GM12878 (cell line): ENCODE measurements around the gene LRP1B. TPM values are rescaled to one million over a fixed set of nuclear protein-coding genes. Genes with fewer than 3 reads are reported as not detected.

Source experiments
- ATAC-seq: fragments of 200-7000 bp; cut with Tn5 transposase; 3 replicates; pipeline ENCODE4 v1.9.1; 2020; ENCODE audit warnings: mild to moderate bottlenecking, moderate library complexity
- BruUV-seq: library from RNA; stranded (reverse); fragments of 400-500 nt; replicated peaks from 2 replicates; lab custom pipeline; 2021; lab: Mats Ljungman, UMichigan
- CTCF ChIA-PET: fragments of 300-600 bp; sonication (Branson Sonifier 250); formaldehyde crosslinking; extraction: SDS; loops from one replicate; lab custom pipeline; 2021; ENCODE audit warnings: inconsistent platforms; lab: Yijun Ruan, JAX
- POLR2A ChIA-PET: fragments of 350-600 bp; formaldehyde crosslinking; extraction: SDS; loops from one replicate; lab custom pipeline; 2021; ENCODE audit warnings: inconsistent platforms; lab: Charles Lee
- RAD21 ChIA-PET: fragments of 300-600 bp; sonication (Branson Sonifier 250); formaldehyde crosslinking; loops from one replicate; lab custom pipeline; 2023; ENCODE audit warnings: antibody characterized with exemption; ENCODE audit not compliant: unreplicated experiment; lab: Charles Lee
- SMC1A ChIA-PET: fragments of 300-600 bp; sonication (Branson Sonifier 250); formaldehyde crosslinking; loops from one replicate; lab custom pipeline; 2023; ENCODE audit not compliant: unreplicated experiment, uncharacterized antibody; lab: Charles Lee
- DNase-seq: peaks from one replicate; pipeline ENCODE4 v3.0.0-alpha.2; 2011; ENCODE audit warnings: low read depth, low spot score
- FAIRE-seq: peaks from 3 replicates; lab custom pipeline; 2011; peaks lifted over from hg19 to GRCh38; lab: Jason Lieb, UNC
- H2AFZ ChIP-seq: 2 replicates; pipeline ENCODE4 v1.6.0; 2011; ENCODE audit warnings: low read depth, low read length, control low read depth; ENCODE audit not compliant: control insufficient read depth
- H3K27ac ChIP-seq: 2 replicates; pipeline ENCODE4 v1.5.1; 2011; ENCODE audit warnings: control low read depth; ENCODE audit not compliant: control insufficient read depth, insufficient read depth
- H3K27me3 ChIP-seq, 2 experiments: replicated peaks in 1 of 2; 2 replicates each; pipeline versions ENCODE4 v1.6.0 to v1.6.1; 2011; ENCODE audit warnings: low read length in 1 of 2; ENCODE audit not compliant: control insufficient read depth in 2 of 2, insufficient read depth in 2 of 2
- H3K36me3 ChIP-seq, 2 experiments: 2 replicates each; pipeline ENCODE4 v1.5.1; 2011; ENCODE audit warnings: low read length in 1 of 2; ENCODE audit not compliant: control insufficient read depth in 2 of 2, insufficient read depth in 2 of 2
- H3K4me1 ChIP-seq: 2 replicates; pipeline ENCODE4 v1.6.1; 2011; ENCODE audit warnings: mild to moderate bottlenecking, low read length, moderate library complexity, mixed read lengths; ENCODE audit not compliant: control insufficient read depth, insufficient read depth
- H3K4me2 ChIP-seq: 2 replicates; pipeline ENCODE4 v1.6.0; 2011; ENCODE audit warnings: control low read depth; ENCODE audit not compliant: control insufficient read depth, insufficient read depth
- H3K4me3 ChIP-seq: fragments of 200-600 bp; sonication (generic); 2 replicates; pipeline ENCODE4 v1.5.1; 2016
- H3K79me2 ChIP-seq: 2 replicates; pipeline ENCODE4 v1.6.0; 2011; ENCODE audit warnings: low read length; ENCODE audit not compliant: control insufficient read depth, insufficient read depth
- H3K9ac ChIP-seq: 2 replicates; pipeline ENCODE4 v1.8.0; 2011; ENCODE audit warnings: low read length, control low read depth, mixed read lengths; ENCODE audit not compliant: control insufficient read depth, insufficient read depth
- H3K9me3 ChIP-seq: replicated peaks from 3 replicates; pipeline ENCODE4 v1.5.1; 2011; ENCODE audit warnings: mild to moderate bottlenecking, low read length; ENCODE audit not compliant: control insufficient read depth, insufficient read depth
- H4K20me1 ChIP-seq: 2 replicates; pipeline ENCODE4 v1.6.0; 2011; ENCODE audit not compliant: control insufficient read depth, insufficient read depth
- BCLAF1 ChIP-seq: fragments of 450-650 bp; IDR thresholded peaks from 2 replicates; pipeline ENCODE4 v1.6.1; 2017; ENCODE audit warnings: antibody characterized with exemption, mild to moderate bottlenecking, moderate library complexity
- MAX ChIP-seq: IDR thresholded peaks from 2 replicates; pipeline ENCODE4 v1.6.1; 2012; ENCODE audit warnings: low read depth, low read length, improper control_type of control experiment
- MYC ChIP-seq: IDR thresholded peaks from 2 replicates; pipeline ENCODE4 v1.6.1; 2011; ENCODE audit warnings: mild to moderate bottlenecking, low read length, moderate library complexity, inconsistent platforms; ENCODE audit not compliant: insufficient read depth, insufficient replicate concordance, insufficient read length, severe bottlenecking
- NFYA ChIP-seq: IDR thresholded peaks from 2 replicates; pipeline ENCODE4 v1.6.1; 2011; ENCODE audit warnings: low read depth, mild to moderate bottlenecking, low read length, improper control_type of control experiment, borderline replicate concordance
- RAD51 ChIP-seq: fragments of 450-650 bp; IDR thresholded peaks from 2 replicates; pipeline ENCODE4 v1.6.1; 2016; ENCODE audit warnings: moderate library complexity, mild to moderate bottlenecking, inconsistent platforms
- SIN3A ChIP-seq: IDR thresholded peaks from 2 replicates; pipeline ENCODE4 v1.6.1; 2012; ENCODE audit warnings: low read depth, low read length, improper control_type of control experiment
- SMAD5 ChIP-seq: IDR thresholded peaks from 2 replicates; pipeline ENCODE4 v1.6.1; 2016; ENCODE audit warnings: antibody characterized with exemption, low read depth
- SPI1 ChIP-seq: IDR thresholded peaks from 2 replicates; pipeline ENCODE4 v1.6.1; 2011; ENCODE audit warnings: low read depth, mild to moderate bottlenecking, low read length, moderate library complexity, borderline replicate concordance; ENCODE audit not compliant: insufficient read depth
- USF1 ChIP-seq: IDR thresholded peaks from 2 replicates; pipeline ENCODE4 v1.6.1; 2011; ENCODE audit warnings: borderline replicate concordance, low read depth, mild to moderate bottlenecking, moderate library complexity, mixed read lengths, low read length; ENCODE audit not compliant: insufficient read depth; ENCODE audit errors: extremely low read length
- USF2 ChIP-seq: IDR thresholded peaks from 2 replicates; pipeline ENCODE4 v1.6.1; 2011; ENCODE audit warnings: low read depth, low read length, improper control_type of control experiment, borderline replicate concordance
- in situ Hi-C: fragments of 300-500 bp; cut with MboI; formaldehyde crosslinking; loops from 9 replicates; pipeline ENCODE4 v1.14.3; 2018; ENCODE audit warnings: mixed read lengths
- intact Hi-C: fragments of 100-400 bp; cut with micrococcal nuclease; formaldehyde crosslinking; loops from one replicate; pipeline ENCODE4 v1.14.2; 2022; ENCODE audit not compliant: unreplicated experiment
- polyA plus RNA-seq, 11 experiments: library from polyadenylated mRNA; depleted of rRNA in 4 of 11; unstranded in 6 of 11; stranded (reverse) in 5 of 11; fragments of >200 nt; fragmentation: Nextera tagmentation in 4 of 11; fragmentation: Illumina TruSeq in 1 of 11; extraction: Ambion mirVana in 4 of 11; extraction: Trizol in 1 of 11; gene quantifications; 1 replicate in 1 of 11; 2 replicates in 10 of 11; pipeline versions ENCODE4 v1.2.1 to v1.2.3, GENCODE V29; 2011 to 2016; ENCODE audit warnings: inconsistent platforms in 2 of 11, missing spikeins in 2 of 11, low read depth in 1 of 11
- total RNA-seq, 4 experiments: library from RNA; depleted of rRNA in 3 of 4; stranded (reverse); fragments of >200 nt in 3 of 4; fragmentation: Illumina TruSeq in 1 of 4; extraction: Trizol in 1 of 4; gene quantifications; 2 replicates each; pipeline versions ENCODE4 v1.2.1 to v1.2.3, GENCODE V29; 2013 to 2021
- TF ChIP-seq, protein P1 (sequence below): fragments of 450-650 bp; IDR thresholded peaks from 2 replicates; pipeline ENCODE4 v1.6.1; 2017; ENCODE audit warnings: mild to moderate bottlenecking, low read depth, inconsistent platforms; ENCODE audit not compliant: poor library complexity, severe bottlenecking
- TF ChIP-seq, protein P2 (sequence below): IDR thresholded peaks from 2 replicates; pipeline ENCODE4 v1.6.1; 2012; ENCODE audit warnings: mild to moderate bottlenecking, low read depth, low read length

Gene LRP1B
- total and polyA plus RNA-seq, 10 of the 15 experiments (the other 5 are each of a cell fraction or from before 2014, with no cell fraction given): under 0.01 to 0.06 (median 0.03) TPM; not detected in 5

DNA sequence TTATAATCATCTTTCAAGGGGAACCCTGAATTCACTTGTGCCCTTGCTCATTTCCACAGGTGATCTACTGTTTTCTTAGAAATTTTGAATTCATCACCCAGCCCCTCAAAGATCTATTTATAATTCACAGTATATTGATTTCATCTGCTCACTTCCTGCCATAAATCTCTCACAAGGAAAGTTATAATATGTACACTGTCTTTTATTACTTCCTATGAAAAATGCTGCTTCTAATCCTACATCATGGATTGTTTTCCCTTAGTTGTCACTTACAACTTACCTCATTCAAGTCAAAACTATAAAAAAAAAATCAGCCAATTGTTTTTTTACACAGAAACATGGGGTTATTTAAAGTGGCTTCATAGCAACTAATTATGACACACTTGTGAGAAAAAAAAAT is 1443.0 kb downstream of the LRP1B start:
- no peak for ATAC-seq
- no TSS peak for BruUV-seq
- H3K79me2 ChIP-seq: no peaks in the 10 kb centered on the region
- H3K4me1 ChIP-seq: no peaks in the 10 kb centered on the region
- H3K36me3 ChIP-seq: no peaks in the 10 kb centered on the region
- in situ Hi-C loops (no loop called here), intact Hi-C loops (no loop called here)
- ChIA-PET SMC1A (interaction anchor here (1.9 kb wide), 1 partner anchor 8 kb away, joined by 5 read pairs; no protein-coding TSS in a partner anchor), RAD21 (no interaction called here), POLR2A (no interaction called here), CTCF (interaction anchor here (1.7 kb wide), 1 partner anchor 176 kb away, joined by 5 read pairs; no protein-coding TSS in a partner anchor)
- no peaks in the 10 kb centered on the region for H3K27me3 ChIP-seq
- no peak overlapping the region for H3K27ac ChIP-seq
- H3K9me3 ChIP-seq: no peaks in the 10 kb centered on the region
- H3K9ac ChIP-seq: no peak overlapping the region
- DNase-seq: no peak
- no peak overlapping the region for H3K4me3 ChIP-seq
- no peak for FAIRE-seq
- H2AFZ ChIP-seq: no peak overlapping the region
- no peak overlapping the region for H3K4me2 ChIP-seq
- H4K20me1 ChIP-seq: no peaks in the 10 kb centered on the region
- TF ChIP-seq SMAD5 (no peak), USF2 (no peak), BCLAF1 (no peak), USF1 (no peak), MAX (no peak), RAD51 (no peak), NFYA (no peak), SPI1 (no peak), MYC (no peak), SIN3A (no peak)
- TF ChIP-seq, protein P1, sequence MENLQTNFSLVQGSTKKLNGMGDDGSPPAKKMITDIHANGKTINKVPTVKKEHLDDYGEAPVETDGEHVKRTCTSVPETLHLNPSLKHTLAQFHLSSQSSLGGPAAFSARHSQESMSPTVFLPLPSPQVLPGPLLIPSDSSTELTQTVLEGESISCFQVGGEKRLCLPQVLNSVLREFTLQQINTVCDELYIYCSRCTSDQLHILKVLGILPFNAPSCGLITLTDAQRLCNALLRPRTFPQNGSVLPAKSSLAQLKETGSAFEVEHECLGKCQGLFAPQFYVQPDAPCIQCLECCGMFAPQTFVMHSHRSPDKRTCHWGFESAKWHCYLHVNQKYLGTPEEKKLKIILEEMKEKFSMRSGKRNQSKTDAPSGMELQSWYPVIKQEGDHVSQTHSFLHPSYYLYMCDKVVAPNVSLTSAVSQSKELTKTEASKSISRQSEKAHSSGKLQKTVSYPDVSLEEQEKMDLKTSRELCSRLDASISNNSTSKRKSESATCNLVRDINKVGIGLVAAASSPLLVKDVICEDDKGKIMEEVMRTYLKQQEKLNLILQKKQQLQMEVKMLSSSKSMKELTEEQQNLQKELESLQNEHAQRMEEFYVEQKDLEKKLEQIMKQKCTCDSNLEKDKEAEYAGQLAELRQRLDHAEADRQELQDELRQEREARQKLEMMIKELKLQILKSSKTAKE: no peak
- TF ChIP-seq, protein P2, sequence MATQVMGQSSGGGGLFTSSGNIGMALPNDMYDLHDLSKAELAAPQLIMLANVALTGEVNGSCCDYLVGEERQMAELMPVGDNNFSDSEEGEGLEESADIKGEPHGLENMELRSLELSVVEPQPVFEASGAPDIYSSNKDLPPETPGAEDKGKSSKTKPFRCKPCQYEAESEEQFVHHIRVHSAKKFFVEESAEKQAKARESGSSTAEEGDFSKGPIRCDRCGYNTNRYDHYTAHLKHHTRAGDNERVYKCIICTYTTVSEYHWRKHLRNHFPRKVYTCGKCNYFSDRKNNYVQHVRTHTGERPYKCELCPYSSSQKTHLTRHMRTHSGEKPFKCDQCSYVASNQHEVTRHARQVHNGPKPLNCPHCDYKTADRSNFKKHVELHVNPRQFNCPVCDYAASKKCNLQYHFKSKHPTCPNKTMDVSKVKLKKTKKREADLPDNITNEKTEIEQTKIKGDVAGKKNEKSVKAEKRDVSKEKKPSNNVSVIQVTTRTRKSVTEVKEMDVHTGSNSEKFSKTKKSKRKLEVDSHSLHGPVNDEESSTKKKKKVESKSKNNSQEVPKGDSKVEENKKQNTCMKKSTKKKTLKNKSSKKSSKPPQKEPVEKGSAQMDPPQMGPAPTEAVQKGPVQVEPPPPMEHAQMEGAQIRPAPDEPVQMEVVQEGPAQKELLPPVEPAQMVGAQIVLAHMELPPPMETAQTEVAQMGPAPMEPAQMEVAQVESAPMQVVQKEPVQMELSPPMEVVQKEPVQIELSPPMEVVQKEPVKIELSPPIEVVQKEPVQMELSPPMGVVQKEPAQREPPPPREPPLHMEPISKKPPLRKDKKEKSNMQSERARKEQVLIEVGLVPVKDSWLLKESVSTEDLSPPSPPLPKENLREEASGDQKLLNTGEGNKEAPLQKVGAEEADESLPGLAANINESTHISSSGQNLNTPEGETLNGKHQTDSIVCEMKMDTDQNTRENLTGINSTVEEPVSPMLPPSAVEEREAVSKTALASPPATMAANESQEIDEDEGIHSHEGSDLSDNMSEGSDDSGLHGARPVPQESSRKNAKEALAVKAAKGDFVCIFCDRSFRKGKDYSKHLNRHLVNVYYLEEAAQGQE: no peak
